Measurements from ENCODE around the gene SNAPC1.
"Not testable (repeated sequence)": the region's sequence is repeated elsewhere in the genome, so short reads cannot be mapped to it uniquely, and the experiment has no call there.

SNAPC1 gene, protein sequence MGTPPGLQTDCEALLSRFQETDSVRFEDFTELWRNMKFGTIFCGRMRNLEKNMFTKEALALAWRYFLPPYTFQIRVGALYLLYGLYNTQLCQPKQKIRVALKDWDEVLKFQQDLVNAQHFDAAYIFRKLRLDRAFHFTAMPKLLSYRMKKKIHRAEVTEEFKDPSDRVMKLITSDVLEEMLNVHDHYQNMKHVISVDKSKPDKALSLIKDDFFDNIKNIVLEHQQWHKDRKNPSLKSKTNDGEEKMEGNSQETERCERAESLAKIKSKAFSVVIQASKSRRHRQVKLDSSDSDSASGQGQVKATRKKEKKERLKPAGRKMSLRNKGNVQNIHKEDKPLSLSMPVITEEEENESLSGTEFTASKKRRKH

DNA sequence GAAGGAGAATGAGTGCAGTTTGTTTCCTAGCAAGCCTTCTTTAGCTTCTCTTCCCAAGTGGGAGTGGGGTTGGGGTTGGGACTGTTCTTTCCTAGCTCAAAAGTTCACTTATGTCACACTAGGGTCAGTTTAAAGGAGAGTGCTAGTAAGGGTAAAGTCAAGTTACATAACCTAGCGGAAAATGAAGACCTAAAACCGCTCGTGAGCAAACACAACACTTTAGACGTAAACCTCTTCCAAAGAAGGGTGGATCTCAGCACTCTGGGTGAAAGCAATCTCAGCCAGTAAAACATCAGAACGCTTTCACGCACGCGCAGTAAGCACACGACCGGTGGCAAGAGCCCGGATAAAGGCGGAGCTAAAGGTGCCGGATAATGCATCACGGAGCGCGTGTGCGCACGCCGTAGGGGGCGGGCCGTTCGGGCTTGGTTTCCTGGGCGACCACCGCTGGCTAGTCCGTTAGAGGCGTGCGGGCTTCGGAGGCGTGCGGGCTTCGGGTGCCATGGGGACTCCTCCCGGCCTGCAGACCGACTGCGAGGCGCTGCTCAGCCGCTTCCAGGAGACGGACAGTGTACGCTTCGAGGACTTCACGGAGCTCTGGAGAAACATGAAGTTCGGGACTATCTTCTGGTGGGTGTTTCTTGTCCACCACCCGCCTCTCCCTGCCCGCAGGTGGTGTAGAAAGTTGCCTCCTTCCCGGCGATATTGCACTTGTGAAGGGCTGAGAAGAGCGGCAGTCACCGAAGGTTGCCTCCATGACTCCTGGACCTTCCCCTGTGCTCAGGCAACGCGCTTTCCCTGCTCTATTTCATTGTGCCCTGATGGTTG, at the start of gene SNAPC1:
Gene SNAPC1, plus strand, starts transcription at position 462 of the 828 bp plus-strand sequence. Its CDS starts 41 bp downstream, at position 503.
- peak; percentile 98 for DNase-seq

DNA sequence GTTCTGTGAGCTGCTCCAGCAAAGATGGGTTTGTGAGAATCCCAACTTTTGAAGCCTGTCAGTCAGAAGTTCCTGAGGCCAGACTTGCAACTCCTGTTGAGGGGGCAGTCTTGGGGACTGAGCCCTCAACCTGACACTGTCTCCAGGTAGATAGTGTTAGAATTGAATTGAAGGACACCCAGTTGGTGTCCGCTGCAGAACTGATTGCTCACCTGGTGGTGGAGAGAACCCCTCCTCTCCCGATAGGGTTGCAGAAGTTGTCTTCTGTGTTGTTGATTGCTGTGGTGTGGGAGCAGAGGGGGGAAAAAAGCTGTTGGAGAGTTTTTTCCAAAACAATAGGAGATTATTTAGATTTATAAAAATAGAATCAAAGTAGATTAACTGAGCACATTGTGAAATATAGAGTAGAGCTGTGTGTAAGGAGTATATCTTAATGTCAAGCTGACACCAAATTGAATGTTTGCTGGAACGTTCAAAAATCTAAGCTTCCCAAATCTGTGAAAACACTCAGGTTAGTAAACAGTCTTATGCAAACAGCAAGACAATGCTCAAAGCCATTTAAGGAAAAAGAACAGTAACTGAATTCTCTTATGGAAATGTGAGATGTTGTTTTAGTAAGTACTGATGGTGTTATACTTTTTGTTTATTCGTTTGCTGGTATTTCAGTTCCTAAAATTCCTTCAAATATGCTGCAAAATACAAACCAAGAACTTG, 48.3 kb upstream of the SNAPC1 start:
- DNase-seq = no peak

DNA sequence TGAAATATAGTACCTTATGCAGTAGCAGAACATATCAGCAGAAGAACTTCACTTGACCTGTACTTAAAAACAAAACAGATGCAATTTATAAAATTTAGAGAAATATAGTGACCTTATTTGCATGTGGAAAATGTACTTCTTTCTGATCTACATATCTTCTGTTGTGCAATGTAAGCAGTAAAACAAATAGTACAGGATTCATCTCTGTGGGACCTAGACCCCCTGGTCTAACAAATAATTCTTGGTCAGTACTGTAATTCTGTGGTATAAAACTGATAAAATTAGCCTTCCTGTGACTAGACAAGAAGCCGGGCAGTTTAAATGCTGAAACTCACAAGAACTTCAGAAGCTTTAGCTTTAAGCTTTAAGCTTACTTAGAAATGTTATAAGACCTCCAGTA, 45.3 kb upstream of the SNAPC1 start:
- no peak for DNase-seq

DNA sequence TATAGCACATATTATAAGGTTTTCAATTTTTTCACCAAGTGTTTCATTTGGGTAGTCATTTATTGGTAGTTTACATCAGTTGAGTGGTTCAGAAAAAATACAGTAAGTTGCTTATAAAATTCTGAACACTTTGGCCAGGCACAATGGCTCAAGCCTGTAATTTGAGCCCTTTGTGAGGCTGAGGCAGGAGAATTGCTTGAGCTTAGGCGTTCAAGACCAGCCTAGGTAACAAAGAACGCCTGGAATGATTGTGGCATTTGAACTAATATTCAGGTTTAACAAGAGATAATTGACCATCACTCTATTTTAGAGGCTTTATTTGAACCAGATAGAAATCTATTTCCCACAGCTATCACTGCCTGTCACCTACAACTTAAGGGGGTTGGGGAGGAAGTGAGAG, 44.2 kb upstream of the SNAPC1 start:
- DNase-seq = no peak

DNA sequence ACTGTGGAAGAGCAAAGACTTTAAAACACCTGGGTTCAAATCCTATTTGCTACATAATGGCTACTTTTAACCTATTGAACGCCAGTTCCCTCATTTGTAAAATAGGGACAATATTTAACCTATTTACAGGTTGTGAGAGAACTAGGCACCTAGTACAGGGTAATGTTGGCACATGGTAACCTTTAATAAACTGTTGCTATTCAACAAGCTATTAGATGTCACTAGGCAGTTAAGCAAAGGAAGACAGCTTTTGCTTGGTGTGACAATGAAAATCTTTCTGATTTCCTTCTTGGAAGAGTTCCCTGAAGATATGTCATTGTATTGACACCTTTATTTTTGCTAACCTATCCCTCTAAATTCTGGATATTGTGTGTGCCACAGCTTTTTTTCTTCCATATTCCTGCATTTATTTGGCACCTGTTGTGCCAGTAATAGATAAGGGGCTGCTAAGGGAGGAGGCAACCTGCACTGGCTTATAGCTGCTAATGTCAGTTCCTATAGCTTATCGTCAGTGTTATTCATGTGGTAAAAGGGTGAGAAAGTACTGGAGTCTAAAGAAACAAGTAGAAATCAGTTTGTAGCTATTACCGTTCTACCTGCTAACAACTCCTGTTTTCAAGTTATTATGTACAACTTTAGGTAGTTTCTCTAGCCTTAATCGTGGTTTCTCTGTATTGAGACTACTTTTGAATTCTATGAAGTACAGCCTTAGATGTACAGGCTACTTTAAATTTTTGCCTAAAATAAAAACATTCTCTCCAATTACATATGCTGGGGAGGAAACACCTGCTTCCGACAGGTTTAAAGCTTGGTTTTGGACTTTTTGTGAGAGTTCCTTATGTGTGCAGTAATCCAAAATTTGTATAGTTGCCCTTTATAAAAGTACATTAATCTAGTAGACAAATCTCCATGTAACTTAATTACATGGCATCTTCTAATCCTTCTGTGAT, 42.6 kb upstream of the SNAPC1 start:
- no peak for DNase-seq

DNA sequence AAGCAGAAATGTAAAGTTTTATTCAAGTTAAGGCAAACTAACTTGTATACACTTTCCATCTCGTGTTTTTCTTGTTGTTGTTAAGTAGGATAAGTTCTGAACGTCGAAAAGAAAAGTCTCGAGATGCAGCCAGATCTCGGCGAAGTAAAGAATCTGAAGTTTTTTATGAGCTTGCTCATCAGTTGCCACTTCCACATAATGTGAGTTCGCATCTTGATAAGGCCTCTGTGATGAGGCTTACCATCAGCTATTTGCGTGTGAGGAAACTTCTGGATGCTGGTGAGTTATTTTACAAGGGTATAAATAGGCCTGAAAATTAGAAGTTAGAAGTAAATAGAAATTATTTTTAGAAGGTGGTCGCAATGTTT, 41.9 kb upstream of the SNAPC1 start:
- DNase-seq = no peak

DNA sequence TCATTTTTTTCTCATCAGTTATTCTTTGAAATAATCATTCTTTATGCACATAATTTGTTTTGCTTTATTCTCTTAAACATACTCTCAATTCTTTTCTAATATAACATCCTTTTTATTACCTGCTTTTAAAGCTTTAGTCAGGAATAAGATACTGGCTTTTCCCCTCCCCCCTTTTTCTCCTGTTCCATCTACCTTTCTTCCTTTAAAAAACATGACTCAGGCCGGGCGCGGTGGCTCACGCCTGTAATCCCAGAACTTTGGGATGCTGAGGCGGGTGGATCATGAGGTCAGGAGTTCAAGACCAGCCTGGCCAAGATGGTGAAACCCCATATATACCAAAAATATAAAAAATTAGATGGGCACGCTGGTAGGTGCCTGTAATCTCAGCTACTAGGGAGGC, 41.5 kb upstream of the SNAPC1 start:
- no peak for DNase-seq

DNA sequence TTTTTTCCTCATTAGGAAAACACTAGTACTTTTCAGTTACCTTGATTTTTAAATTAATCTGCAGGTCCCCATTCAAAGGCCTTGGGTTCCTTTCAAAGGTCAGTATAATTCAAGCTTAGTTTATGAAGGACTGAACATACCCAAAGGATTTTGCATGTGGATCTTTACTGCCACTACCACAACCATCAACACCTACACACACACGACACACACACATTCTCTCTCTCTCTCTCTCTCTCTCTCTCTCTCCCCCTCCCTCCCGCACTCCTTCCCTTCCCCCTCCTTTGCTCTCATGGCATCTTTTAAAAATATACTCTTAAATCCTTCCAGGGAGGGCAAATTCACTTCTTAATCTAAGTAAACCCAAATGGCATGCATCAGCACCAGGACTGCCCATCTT, 38.1 kb upstream of the SNAPC1 start:
- no peak for DNase-seq

DNA sequence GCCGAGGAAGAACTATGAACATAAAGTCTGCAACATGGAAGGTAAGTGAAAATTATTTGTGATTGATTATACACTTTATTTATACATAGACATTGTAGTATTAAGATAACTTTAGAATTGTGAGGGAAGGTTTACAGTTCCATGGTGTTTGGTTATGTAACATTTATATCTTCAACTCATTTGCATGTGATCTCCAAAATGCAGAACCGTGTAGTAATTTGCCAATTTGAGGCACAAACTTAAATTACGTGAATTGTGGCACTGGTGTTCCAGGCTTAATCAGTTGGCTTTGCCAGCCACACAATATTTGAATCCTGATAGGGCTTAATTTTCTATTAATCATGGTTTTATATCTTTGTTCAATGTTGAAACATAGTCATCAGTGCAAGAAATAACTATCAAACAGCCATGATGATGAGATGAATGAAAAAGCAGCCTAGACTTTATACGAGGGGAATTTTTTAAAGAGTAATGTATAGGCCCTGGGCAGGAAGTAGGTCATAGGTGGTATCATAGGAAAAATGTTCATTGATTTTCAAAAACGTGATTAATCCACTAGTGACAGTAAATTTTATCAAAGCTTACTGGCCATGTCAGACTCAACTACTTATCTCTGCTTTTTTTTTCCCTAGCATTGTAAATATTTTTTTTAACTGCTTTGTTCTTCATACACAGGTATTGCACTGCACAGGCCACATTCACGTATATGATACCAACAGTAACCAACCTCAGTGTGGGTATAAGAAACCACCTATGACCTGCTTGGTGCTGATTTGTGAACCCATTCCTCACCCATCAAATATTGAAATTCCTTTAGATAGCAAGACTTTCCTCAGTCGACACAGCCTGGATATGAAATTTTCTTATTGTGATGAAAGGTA, 35.2 kb upstream of the SNAPC1 start:
- no peak for DNase-seq

DNA sequence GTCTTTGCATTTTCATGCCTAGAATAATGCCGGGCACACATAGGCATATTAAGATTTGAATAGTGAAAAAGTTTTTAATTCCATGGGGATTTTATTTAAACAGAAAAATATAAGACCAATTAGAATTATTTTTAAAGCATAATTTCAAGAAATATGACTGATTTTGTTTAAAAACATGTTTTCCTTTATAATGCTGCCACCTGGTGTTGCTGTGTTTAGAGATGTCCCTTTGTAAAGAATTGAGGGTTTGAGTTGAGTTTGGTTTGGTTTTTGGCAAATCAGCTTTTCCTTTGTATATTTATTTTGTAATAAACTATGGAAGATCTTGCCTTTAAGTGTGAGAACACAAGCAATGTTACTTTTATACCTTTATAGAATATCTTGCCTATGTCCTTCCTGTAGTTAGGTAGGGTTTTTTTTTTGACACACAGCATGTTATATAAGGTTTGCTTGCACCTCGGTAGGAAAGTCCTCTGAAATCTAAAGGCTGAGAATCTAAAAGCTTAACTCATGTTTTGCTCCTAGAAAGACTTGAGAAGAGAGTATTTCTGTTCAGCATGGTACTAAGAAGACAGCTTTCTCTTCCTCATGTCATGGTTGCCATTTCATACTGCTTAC, 31.4 kb upstream of the SNAPC1 start:
- DNase-seq = no peak

DNA sequence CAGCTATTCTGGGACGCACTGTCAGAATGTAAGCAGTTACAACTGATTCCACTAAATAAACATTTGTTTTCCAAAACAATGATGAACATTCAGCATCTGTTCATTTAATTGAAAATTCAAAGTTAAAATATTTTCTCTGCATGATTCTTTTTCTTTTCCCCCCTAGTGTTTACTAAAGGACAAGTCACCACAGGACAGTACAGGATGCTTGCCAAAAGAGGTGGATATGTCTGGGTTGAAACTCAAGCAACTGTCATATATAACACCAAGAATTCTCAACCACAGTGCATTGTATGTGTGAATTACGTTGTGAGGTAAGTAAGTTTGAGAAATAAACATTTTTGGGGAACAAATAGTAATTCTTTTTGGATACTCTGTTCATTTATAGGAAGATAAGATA, 28.2 kb upstream of the SNAPC1 start:
- no peak for DNase-seq

DNA sequence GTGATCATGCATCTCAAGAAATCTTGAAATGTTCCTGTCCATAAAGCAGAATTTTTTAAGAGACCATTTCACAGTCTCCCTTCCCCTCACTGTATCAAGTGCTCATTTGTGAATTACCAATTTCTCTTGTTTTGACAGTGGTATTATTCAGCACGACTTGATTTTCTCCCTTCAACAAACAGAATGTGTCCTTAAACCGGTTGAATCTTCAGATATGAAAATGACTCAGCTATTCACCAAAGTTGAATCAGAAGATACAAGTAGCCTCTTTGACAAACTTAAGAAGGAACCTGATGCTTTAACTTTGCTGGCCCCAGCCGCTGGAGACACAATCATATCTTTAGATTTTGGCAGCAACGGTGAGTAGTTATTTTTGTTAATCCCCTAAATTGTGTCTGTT, 25.5 kb upstream of the SNAPC1 start:
- DNase-seq = no peak

DNA sequence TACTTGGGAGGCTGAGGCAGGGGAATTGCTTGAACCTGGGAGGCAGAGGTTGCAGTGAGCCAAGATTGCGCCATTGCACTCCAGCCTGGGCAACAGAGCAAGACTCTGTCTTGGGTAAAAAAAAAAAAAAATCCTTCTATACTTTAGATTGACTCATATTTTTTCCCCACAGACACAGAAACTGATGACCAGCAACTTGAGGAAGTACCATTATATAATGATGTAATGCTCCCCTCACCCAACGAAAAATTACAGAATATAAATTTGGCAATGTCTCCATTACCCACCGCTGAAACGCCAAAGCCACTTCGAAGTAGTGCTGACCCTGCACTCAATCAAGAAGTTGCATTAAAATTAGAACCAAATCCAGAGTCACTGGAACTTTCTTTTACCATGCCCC, 24.3 kb upstream of the SNAPC1 start:
- DNase-seq = no peak

DNA sequence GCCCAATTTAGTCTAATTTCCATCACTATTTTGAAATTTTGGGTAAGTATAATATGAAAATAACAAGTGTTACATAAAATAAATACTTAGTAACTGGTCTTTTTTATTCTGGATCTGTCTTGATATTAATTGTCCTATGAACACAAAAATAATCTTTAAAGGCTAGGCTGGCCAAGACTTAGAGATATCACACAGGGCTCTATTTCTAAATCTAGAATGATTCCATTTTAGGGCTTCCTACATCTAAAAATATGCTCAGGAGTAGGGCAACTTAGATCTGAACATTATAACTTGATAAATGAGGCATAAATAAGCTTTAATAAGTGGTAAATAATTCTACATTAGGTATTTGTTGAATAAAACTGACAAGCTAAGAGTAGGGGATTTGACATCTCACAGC, 23.1 kb upstream of the SNAPC1 start:
- DNase-seq = no peak

DNA sequence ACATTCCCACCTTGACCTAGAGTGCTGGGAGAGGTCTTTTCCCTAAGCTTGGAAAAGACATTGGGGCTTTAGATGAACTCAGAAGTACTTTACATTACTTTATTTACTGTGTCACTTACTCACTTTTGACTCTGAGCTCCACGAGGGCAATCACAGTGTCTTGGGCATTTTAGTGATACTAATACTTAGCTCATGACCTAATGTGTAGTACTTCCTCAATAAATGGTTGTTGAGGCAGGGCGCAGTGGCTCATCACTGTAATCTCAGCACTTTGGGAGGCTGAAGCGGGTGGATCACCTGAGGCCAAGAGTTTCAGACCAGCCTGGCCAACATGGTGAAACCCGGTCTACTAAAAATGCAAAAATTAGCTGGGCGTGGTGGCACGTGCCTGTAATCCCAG, 19.8 kb upstream of the SNAPC1 start:
- DNase-seq = no peak

DNA sequence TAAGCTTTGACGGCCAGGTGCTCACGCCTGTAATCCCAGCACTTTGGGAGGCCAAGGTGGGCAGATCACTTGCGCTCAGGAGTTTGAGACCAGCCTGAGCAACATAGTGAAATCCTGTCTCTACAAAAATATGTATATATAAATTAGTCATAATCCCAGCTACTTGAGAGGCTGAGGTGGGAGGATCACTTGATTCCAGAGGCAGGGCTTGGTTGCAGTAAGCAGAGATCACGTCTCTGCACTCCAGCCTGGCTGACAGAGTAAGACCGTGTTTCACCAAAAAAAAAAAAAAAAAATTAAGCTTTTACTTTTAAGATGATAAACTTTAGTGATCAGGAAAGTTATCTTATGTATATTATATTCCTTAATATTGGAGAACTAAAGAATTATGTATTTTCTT, 18.0 kb upstream of the SNAPC1 start:
- no peak for DNase-seq

DNA sequence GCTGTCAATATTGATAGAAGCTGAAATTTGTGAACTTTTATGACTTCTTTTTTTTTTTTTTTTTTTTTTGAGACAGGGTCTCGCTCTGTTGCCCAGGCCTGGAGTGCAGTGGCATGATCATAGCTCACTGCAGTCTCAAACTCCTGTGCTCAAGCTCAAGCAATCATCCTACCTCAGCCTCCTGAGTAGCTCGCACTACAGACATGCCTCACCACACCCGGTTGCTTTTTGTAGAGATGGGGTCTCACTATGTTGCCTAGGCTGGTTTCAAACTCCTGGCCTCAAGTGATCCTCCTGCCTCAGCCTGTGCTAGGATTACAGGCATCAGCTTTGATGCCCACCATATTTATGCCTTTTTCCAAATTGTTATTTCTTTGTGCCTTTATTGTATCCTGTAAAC, 15.9 kb upstream of the SNAPC1 start:
- DNase-seq = not testable (repeated sequence)

DNA sequence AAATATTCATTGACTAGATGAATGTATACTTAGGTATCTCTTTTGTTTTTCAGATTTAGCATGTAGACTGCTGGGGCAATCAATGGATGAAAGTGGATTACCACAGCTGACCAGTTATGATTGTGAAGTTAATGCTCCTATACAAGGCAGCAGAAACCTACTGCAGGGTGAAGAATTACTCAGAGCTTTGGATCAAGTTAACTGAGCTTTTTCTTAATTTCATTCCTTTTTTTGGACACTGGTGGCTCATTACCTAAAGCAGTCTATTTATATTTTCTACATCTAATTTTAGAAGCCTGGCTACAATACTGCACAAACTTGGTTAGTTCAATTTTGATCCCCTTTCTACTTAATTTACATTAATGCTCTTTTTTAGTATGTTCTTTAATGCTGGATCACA, 15.3 kb upstream of the SNAPC1 start:
- DNase-seq = no peak

DNA sequence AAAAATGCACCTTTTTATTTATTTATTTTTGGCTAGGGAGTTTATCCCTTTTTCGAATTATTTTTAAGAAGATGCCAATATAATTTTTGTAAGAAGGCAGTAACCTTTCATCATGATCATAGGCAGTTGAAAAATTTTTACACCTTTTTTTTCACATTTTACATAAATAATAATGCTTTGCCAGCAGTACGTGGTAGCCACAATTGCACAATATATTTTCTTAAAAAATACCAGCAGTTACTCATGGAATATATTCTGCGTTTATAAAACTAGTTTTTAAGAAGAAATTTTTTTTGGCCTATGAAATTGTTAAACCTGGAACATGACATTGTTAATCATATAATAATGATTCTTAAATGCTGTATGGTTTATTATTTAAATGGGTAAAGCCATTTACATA, 14.9 kb upstream of the SNAPC1 start:
- DNase-seq = no peak

DNA sequence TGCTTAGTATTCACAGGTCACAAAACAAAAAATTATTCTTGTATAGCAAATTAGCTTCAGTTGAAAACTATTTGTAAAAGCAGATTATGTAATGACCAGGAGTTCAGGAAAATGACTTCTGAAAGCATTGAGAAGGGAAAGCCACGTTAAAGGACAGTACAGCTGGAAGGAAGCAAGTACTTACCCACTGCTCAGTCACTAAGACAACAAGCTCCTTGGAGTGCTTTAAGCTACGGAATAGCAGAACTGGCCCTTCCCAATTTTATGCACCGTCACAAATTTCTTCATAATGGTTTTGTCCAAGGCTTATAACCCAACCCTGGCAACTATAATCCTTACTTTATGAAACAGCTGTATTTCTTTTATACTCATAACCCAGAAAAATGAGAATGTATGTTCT, 13.0 kb upstream of the SNAPC1 start:
- DNase-seq = no peak

DNA sequence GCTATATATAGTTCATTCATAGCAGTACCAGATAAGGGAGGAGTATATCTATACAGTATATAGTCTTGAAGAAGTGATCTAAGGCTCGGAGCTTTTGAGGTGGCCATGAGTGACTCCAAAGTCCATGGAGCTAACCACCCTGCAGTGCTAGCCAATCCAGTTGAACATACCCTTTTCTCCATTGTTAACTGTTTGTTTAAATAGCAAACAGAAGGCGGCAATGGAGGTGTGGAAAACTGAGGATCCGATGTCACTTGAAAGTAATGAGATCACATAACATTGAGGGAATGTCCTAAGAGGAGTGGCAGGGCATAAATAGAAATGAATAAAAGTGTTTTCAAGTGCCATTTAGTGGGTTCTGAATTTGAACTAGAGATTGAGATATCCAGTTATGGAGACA, 12.4 kb upstream of the SNAPC1 start:
- DNase-seq = no peak

All from left hindlimb (tissue), 1 donor.